Left colon (tissue), 2 donors: ENCODE results near the gene GJB4. TPM values are rescaled to one million over a fixed set of nuclear protein-coding genes. Genes with fewer than 3 reads are reported as not detected.
"Not testable (repeated sequence)": the region's sequence is repeated elsewhere in the genome, so short reads cannot be mapped to it uniquely, and the experiment has no call there.

Source experiments
- ATAC-seq: fragments of 200-7000 bp; cut with Tn5 transposase; one replicate; pipeline ENCODE4 v1.9.1; 2020; ENCODE audit warnings: mild to moderate bottlenecking, moderate library complexity
- DNase-seq, 2 donors: peaks; one replicate each; pipeline ENCODE4 v3.0.0-alpha.2; 2020
- intact Hi-C, 2 donors: fragments of 100-400 bp; cut with DNase I in 1 of 2; cut with micrococcal nuclease in 1 of 2; formaldehyde crosslinking; loops; one replicate each; pipeline versions ENCODE4 v1.11.2 to v1.14.0; 2022; cut with DNase I, micrococcal nuclease
- total RNA-seq, 2 donors: library from RNA; stranded (reverse); fragmentation: NEBNext Ultra II Directional; extraction: Animal tissue kit (Norgen Biotek cat#: 25700); gene quantifications; one replicate each; pipeline ENCODE4 v1.2.1, GENCODE V29; 2021
- donor health status: DM: no; HTN: no; CAD: no.
- donor health status: DM: yes; HTN: yes; CAD: no.

Gene GJB4
- total RNA-seq, 2 donors from 2014 or later, result 0.11 TPM; not detected in 1

DNA sequence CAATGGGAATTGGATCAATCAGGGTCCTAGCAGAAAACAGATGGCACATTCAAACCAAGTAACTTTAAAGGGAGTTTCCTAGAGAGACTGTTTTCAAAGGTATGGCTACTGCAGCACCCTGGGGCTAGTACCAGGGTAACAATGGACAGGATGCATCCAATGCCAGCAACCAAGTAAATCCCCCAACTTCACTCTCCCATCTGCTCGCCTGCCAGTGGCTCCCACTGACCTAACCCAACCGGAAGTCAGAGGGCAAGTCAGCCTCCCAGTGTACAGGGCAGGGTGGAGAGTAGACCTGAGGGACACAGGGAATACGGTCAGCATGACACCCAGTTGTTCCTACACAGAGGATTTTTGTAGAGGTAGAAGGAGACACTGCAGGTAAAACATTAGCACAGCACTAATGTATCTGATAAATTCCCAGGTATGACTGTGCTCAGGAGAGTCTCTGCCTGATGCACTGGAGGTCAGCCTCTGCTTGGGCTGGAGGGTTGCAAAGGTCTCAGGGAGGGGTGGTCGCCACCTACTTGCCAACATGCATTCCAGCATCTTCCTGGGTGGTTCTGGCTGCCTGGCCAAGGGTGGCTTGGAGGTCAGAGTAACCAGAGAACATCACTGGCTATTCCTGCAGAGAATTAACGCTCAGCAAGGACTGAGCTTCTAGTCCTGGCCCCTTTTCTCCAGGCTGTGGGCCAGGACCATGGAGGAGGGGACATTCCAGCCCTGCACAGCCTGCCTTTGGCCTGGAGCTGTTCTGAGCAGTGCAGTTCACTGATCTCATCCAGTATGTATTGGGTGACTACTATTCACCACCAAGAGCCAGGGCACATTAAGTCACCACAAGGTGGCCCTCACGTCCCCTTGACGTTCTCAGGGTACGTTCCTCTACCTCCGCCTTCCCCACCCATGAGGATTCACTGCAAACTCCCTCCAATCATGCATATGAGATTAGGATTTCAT lies 28.2 kb downstream of the GJB4 start:
- intact Hi-C loops, result no loop called here
- DNase-seq, result no peak
- no peak for ATAC-seq

DNA sequence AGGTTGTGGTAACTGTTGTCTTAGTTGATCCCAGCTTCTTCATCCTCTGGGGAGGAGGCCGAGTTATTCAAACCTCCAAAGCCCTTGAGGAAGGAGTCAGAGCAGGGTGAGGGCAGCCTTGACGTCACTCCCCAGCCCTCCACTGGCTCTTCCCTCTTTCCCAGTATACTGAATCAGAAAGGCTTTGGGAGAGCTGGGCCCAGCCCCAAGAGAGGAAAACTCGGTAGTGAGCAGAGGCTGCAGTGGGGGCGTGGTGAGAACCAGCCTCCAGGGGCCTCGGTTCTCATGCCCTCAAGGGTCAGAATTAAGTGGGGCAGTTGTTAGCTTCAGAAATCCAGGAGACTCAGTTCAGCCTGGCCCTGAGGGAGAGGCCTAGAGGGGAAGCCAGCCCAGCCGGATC lies 31.4 kb downstream of the GJB4 start:
- DNase-seq, result no peak
- intact Hi-C loops, result no loop called here
- ATAC-seq, result no peak

DNA sequence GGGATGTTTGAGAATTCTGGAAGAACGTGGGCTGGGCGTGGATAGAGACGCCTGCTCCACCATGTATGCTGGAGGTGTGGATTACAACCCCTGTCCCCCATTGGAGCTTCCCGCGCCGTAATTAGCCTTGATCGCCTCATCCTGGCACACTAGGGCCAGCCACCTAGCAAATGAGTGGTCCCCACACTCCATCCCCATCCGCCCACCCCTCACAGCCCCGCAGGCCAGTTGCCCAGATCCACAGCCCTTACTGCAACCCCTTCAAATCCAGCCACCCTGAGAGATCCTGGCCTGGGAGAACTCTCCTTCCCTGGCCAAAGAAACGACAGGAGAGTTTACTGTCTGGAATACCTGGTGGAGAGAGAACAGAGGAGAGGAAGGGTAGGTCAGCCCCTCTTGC lies 32.9 kb downstream of the GJB4 start:
- intact Hi-C loops, result no loop called here
- no peak for ATAC-seq
- DNase-seq, result no peak

DNA sequence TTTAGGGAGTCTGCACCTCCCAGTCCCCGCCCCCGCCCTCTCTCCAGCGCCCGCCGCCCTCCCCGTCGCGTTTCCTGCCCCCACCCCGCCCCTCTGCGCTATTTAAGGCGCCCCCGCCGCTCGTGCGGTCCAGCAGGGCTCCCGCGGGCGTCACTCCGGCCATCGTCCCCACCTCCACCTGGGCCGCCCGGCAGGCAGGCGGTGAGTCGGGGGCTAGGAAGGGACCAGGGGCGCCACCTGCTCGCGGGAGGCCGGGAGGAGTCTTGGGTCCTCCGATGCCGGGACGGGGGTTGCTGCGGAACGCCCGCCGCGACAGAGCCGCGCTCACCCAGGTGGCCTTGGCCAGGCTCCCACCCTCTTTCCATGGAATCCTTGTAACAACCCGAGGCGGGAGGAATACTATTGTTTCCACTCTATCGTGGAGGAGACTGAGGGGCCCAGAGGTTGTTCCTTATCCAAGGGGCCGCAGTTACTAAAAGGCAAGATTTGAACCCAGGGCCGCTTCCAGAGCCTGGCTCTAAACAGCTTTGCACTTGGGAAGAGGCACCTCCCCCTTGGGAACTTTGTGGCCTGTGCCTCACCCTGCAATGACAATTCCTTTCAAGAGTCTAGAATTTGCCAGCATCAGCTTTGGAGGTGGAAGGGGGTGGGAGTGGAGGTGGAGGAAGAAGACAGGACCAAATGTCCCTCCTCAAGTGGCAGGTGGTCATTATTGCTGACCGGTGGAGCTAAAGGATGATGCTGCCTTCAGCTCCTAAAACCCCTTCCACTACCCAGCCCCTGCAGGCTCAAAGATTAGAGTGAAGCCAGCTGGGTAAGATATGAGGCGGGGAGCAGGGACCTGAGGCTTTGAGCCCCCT lies 33.6 kb downstream of the GJB4 start, which contains the start of gene GJA4:
GJA4 (plus strand) TSS at position 132 of the 860 bp plus-strand sequence. CDS start 1,215 bp downstream, outside the sequence.
- DNase-seq, result no peak
- intact Hi-C loops, result no loop called here

DNA sequence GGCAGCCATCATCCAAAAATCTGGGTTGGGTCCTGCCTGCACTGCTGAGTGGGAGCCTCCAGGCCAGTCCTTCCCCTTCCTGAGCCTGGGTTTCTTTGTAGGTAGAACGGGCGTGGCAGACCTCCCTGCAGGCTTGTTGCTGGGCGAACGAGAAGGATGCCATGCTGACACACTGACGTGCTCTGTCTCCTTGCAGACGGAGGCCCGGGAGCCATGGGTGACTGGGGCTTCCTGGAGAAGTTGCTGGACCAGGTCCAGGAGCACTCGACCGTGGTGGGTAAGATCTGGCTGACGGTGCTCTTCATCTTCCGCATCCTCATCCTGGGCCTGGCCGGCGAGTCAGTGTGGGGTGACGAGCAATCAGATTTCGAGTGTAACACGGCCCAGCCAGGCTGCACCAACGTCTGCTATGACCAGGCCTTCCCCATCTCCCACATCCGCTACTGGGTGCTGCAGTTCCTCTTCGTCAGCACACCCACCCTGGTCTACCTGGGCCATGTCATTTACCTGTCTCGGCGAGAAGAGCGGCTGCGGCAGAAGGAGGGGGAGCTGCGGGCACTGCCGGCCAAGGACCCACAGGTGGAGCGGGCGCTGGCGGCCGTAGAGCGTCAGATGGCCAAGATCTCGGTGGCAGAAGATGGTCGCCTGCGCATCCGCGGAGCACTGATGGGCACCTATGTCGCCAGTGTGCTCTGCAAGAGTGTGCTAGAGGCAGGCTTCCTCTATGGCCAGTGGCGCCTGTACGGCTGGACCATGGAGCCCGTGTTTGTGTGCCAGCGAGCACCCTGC lies 34.7 kb downstream of the GJB4 start:
- intact Hi-C loops, result no loop called here
- ATAC-seq (no peak), DNase-seq (no peak)

More for the DNA sequence above, 33.6 kb downstream of the GJB4 start, which contains the start of gene GJA4:
- ATAC-seq, result no peak

DNA sequence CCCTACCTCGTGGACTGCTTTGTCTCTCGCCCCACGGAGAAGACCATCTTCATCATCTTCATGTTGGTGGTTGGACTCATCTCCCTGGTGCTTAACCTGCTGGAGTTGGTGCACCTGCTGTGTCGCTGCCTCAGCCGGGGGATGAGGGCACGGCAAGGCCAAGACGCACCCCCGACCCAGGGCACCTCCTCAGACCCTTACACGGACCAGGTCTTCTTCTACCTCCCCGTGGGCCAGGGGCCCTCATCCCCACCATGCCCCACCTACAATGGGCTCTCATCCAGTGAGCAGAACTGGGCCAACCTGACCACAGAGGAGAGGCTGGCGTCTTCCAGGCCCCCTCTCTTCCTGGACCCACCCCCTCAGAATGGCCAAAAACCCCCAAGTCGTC lies 35.2 kb downstream of the GJB4 start:
- ATAC-seq (no peak), DNase-seq (no peak)
- intact Hi-C loops, result no loop called here

DNA sequence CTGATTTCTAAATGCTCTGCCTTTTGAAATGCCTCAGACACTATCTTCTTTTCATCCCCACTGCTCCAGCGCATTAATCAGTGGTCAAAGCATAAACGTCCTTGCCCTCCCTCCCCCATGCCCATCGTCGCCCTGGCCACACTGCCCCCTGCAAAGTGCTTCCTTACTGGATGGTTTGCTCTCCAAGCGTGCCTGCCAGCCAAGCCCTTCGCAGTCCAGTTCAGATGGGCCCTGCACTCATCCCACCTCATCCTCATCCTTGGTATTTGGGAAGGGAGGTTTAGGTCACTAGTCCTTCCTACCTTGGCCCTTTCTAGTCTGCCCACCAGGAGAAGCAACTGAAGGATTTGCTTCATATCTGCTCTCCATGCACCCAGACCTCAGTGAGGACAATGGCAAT lies 36.4 kb downstream of the GJB4 start:
- intact Hi-C loops, result no loop called here
- no peak for DNase-seq
- ATAC-seq, result no peak

DNA sequence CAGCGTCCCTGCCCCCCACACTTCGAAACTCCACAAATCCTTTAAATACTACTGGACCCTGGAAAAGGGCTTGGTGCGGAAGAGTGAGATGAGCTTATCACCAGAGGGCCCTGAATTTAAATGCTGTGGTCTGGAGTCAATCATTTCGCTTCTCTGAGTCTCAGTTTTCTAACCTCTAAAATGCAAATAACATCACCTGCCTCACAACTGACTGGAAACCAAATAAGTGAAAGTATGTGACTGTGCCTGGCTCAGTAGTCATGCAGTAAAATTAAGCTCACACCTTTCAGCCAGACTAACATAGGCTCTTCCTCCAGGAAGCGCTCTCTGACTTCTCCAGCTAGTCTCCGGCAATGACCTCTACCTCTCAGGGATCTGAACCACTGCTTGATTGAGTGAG lies 37.5 kb downstream of the GJB4 start:
- intact Hi-C loops, result no loop called here
- ATAC-seq (no peak), DNase-seq (no peak)

DNA sequence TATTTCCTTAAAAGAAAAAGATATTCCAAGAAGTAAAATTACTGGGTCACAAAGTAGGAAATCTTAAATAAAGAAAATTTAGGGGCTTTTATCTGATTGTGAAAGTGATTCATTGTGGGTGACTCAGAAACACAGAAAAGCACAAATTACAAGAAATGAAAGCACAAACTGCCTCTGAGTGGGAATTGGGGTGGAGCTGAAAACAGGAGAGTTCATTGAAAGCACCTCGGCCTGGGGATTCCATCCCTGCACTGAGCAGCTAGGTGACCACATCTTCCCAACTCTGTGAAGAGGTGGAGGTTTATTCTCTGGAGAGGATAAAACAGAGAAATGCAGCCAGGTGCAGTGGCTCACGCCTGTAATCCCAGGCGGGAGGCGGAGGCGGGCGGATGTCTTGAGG lies 40.7 kb downstream of the GJB4 start:
- no peak for DNase-seq
- no peak for ATAC-seq
- intact Hi-C loops, result no loop called here

DNA sequence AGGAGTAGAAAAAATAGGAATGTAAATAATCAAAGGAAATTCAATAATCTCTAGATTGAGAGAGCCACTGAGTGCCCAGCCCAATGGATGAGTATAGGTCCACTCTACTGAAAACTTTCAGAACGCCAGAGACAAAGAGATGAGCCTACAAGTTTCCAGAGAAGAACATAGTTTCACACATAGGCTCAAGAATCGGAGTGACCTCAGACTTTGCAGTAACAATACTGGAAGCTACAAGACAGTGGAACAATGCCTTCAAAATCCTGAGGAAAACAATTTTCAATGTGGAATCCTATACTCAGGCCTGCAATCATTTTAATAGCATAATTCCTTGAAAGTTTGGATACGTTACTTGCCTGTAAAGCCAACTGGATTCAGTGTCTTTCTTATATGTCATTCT lies 44.2 kb downstream of the GJB4 start:
- intact Hi-C loops, result no loop called here
- ATAC-seq (no peak), DNase-seq (no peak)

DNA sequence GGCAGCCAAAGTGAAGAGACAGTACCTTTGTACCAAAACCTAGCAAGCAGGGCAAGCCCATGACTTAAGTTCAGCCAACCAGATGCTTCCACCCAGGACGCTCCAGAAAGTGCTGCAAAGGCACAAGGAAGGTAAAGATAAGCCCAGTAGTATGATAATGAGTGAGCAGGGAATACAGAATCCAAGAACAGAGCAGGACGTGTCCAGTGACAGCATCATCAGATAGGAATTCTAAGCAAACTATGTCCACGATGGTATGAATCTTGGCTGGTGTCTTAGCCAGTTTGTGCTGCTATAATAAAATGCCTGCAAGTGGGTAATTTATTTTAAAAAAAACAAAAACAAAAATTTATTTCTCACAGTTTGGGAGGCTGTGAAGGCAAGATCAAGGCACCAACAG lies 46.9 kb downstream of the GJB4 start:
- ATAC-seq, result no peak
- intact Hi-C loops, result no loop called here
- DNase-seq, result no peak

DNA sequence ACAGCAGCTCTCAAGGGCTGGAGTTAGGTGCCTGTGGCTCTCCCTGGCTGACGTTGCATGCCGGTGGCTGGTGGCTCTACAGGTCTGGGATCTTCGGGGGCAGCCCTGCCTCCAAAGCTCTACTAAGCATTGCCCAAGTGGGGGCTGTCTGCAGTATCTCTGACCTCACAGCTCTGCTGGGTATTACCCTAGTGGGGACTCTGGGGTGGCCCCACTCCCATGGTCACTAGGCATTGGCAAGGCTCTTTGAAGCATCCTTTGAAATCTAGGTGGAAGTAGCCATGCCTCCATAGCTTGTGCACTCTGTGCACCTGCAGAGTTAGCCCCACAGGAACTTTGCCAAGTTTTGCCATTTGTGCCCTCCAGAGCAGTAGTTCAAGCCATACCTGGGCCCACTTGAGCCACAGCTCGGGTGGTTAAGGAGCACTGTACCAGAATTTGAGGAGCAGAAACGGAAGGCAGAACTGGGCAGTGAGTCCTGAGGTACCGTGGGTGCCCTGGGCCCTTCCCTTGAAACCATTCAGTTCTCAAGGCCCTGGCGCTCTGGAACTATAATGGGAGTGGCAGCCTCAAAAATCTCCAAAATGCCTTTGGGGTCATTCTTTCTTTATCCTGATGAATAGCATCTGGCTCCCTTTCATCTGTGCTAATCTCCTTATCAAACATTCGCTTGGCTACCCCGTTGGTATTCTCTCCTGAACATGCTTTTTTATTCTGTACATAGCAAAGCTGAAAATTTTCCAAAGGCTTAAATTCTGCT lies 48.7 kb downstream of the GJB4 start:
- intact Hi-C loops, result no loop called here
- no peak for DNase-seq
- no peak for ATAC-seq

DNA sequence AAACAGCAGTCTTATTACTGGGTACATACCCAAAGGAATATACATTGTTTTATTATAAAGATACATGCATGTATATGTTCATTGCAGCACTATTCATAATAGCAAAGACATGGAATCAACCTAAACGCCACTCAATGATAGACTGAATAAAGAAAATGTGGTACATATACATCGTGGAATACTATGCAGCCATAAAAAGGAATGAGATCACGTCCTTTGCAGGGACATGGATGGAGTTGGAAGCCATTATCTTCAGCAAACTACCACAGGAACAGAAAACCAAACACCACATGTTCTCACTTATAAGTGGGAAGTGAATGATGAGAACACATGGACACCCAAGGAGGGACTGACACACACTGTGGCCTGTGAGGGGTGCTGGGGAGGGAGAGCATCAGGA lies 51.2 kb downstream of the GJB4 start:
- DNase-seq, intact Hi-C loops, ATAC-seq: not testable (repeated sequence)

Other genes starting within 250 kb of the GJB4 start
- gene GJB5, start 4.7 kb upstream of the GJB4 start, total RNA-seq, result not detected
- gene GJB3, start 21.5 kb downstream of the GJB4 start, total RNA-seq, result 10 to 100 TPM in 1 of 2 donors, 1 to 10 TPM in 1; 6.7 to 11.0 TPM
- gene GJA4, start 33.3 kb downstream of the GJB4 start, total RNA-seq, result 1 to 10 TPM; 1.5 to 2.3 TPM
- gene SMIM12, start 100.0 kb downstream of the GJB4 start, total RNA-seq, result 10 to 100 TPM; 58.8 to 59.4 TPM
- under 1 TPM; 0.24 to 0.28 TPM for gene DLGAP3, start 169.9 kb downstream of the GJB4 start, total RNA-seq
- gene TMEM35B, start 225.6 kb downstream of the GJB4 start, total RNA-seq, result 10 to 100 TPM; 16.1 to 16.2 TPM